HEK293T (cell line): Measurements from ENCODE around the gene DONSON.

Experiments used
- ARNT ChIP-seq: fragments of 450-650 bp; IDR thresholded peaks from 2 replicates; pipeline ENCODE4 v1.6.1; 2017; ENCODE audit warnings: mild to moderate bottlenecking
- BHLHE40 ChIP-seq: fragments of 450-650 bp; IDR thresholded peaks from 2 replicates; pipeline ENCODE4 v1.6.1; 2016; ENCODE audit warnings: mild to moderate bottlenecking, moderate library complexity, borderline replicate concordance
- ELF4 ChIP-seq: fragments of 450-650 bp; IDR thresholded peaks from 2 replicates; pipeline ENCODE4 v1.6.1; 2017; ENCODE audit warnings: antibody characterized with exemption
- FOXA1 ChIP-seq: fragments of 450-650 bp; IDR thresholded peaks from 2 replicates; pipeline ENCODE4 v1.6.1; 2016; ENCODE audit warnings: mild to moderate bottlenecking
- FOXK2 ChIP-seq: fragments of 450-650 bp; IDR thresholded peaks from 2 replicates; pipeline ENCODE4 v1.6.1; 2016; ENCODE audit warnings: mild to moderate bottlenecking
- FOXM1 ChIP-seq: fragments of 450-650 bp; IDR thresholded peaks from 2 replicates; pipeline ENCODE4 v1.6.1; 2017; ENCODE audit warnings: mild to moderate bottlenecking, borderline replicate concordance
- HDGF ChIP-seq: fragments of 450-650 bp; IDR thresholded peaks from 2 replicates; pipeline ENCODE4 v1.6.1; 2017; ENCODE audit warnings: antibody characterized with exemption, borderline replicate concordance
- L3MBTL2 ChIP-seq: fragments of 450-650 bp; conservative IDR thresholded peaks from 2 replicates; pipeline ENCODE4 v1.6.1; 2016; ENCODE audit warnings: mild to moderate bottlenecking
- LEF1 ChIP-seq: fragments of 450-650 bp; IDR thresholded peaks from 2 replicates; pipeline ENCODE4 v1.6.1; 2017; ENCODE audit warnings: mild to moderate bottlenecking, borderline replicate concordance
- PKNOX1 ChIP-seq: fragments of 450-650 bp; IDR thresholded peaks from 2 replicates; pipeline ENCODE4 v1.6.1; 2016
- SP1 ChIP-seq: fragments of 450-650 bp; IDR thresholded peaks from 2 replicates; pipeline ENCODE4 v1.6.1; 2017
- SUZ12 ChIP-seq: fragments of 450-650 bp; IDR thresholded peaks from 2 replicates; pipeline ENCODE4 v1.6.1; 2016; ENCODE audit warnings: mild to moderate bottlenecking
- TARDBP ChIP-seq: fragments of 450-650 bp; IDR thresholded peaks from 2 replicates; pipeline ENCODE4 v1.6.1; 2016

GRCh38 chr21:33561373-33561772 lies 27.1 kb downstream of the DONSON start:
- TF ChIP-seq SP1, result no peak
- TF ChIP-seq BHLHE40, result no peak
- no peak for TF ChIP-seq ELF4
- TF ChIP-seq TARDBP, result no peak
- no peak for TF ChIP-seq L3MBTL2
- no peak for TF ChIP-seq SUZ12
- no peak for TF ChIP-seq FOXA1
- TF ChIP-seq HDGF, result no peak
- no peak for TF ChIP-seq ARNT
- no peak for TF ChIP-seq FOXK2
- TF ChIP-seq FOXM1, result no peak
- TF ChIP-seq LEF1, result no peak
- TF ChIP-seq PKNOX1, result no peak
